ENCODE data around the gene GCSAM.
"Not testable (repeated sequence)": the region's sequence is repeated elsewhere in the genome, so short reads cannot be mapped to it uniquely, and the experiment has no call there.

GCSAM gene

GRCh38 chr3:112078125-112079083, 54.6 kb downstream of the GCSAM start:
- no peaks in the 10 kb centered on the region for H3K36me3 ChIP-seq (ENCODE audit: control insufficient read depth in 5 of 5, insufficient read depth in 5 of 5, low read length in 5 of 5)
- no peaks in the 10 kb centered on the region for H3K9me3 ChIP-seq (ENCODE audit: control insufficient read depth in 5 of 5, low read length in 5 of 5)
- H3K4me1 ChIP-seq (ENCODE audit: control insufficient read depth in 5 of 5, insufficient read depth in 5 of 5, low read length in 5 of 5) = no peaks in the 10 kb centered on the region
- no peak overlapping the region for H3K9ac ChIP-seq (ENCODE audit: low read length in 5 of 5)
- no peak overlapping the region for H3K4me3 ChIP-seq (ENCODE audit: low read depth in 1 of 5, low read length in 5 of 5)
- no peak overlapping the region for H3K27ac ChIP-seq (ENCODE audit: low read depth, low read length)
- peaks cover 0 to 7% (median 0%) of the 10 kb centered on the region in 5 donors for H3K27me3 ChIP-seq (ENCODE audit: control insufficient read depth in 5 of 5, insufficient read depth in 4 of 5, low read length in 5 of 5)

- Histone ChIP-seq H3K9ac (ENCODE audit: low read length in 5 of 5) (no peak overlapping the region), H3K4me3 (ENCODE audit: low read depth in 1 of 5, low read length in 5 of 5) (no peak overlapping the region), H3K9me3 (ENCODE audit: control insufficient read depth in 5 of 5, low read length in 5 of 5) (no peaks in the 10 kb centered on the region)
These were observed 58.2 kb downstream of the GCSAM start for GRCh38 chr3:112074616-112075497.

GRCh38 chr3:112074006-112074405, 59.0 kb downstream of the GCSAM start:
- no peaks in the 10 kb centered on the region for H3K9me3 ChIP-seq (ENCODE audit: control insufficient read depth in 5 of 5, low read length in 5 of 5)
- H3K27me3 ChIP-seq (ENCODE audit: control insufficient read depth in 5 of 5, insufficient read depth in 4 of 5, low read length in 5 of 5) = peaks cover 0 to 7% (median 0%) of the 10 kb centered on the region in 5 donors
- no peak overlapping the region for H3K9ac ChIP-seq (ENCODE audit: low read length in 5 of 5)
- H3K36me3 ChIP-seq (ENCODE audit: control insufficient read depth in 5 of 5, insufficient read depth in 5 of 5, low read length in 5 of 5) = no peaks in the 10 kb centered on the region
- H3K27ac ChIP-seq (ENCODE audit: low read depth, low read length) = no peak overlapping the region
- H3K4me1 ChIP-seq (ENCODE audit: control insufficient read depth in 5 of 5, insufficient read depth in 5 of 5, low read length in 5 of 5) = no peaks in the 10 kb centered on the region
- no peak overlapping the region for H3K4me3 ChIP-seq (ENCODE audit: low read depth in 1 of 5, low read length in 5 of 5)

More at GRCh38 chr3:112074616-112075497, 58.2 kb downstream of the GCSAM start:
- Histone ChIP-seq H3K27ac (ENCODE audit: low read depth, low read length) (no peak overlapping the region), H3K4me1 (ENCODE audit: control insufficient read depth in 5 of 5, insufficient read depth in 5 of 5, low read length in 5 of 5) (no peaks in the 10 kb centered on the region), H3K27me3 (ENCODE audit: control insufficient read depth in 5 of 5, insufficient read depth in 4 of 5, low read length in 5 of 5) (peaks cover 0 to 7% (median 0%) of the 10 kb centered on the region in 5 donors), H3K36me3 (ENCODE audit: control insufficient read depth in 5 of 5, insufficient read depth in 5 of 5, low read length in 5 of 5) (no peaks in the 10 kb centered on the region)

- not testable (repeated sequence) for H3K9ac ChIP-seq (ENCODE audit: low read length in 5 of 5); H3K27me3 ChIP-seq (ENCODE audit: control insufficient read depth in 5 of 5, insufficient read depth in 4 of 5, low read length in 5 of 5); H3K4me3 ChIP-seq (ENCODE audit: low read depth in 1 of 5, low read length in 5 of 5); H3K27ac ChIP-seq (ENCODE audit: low read depth, low read length); H3K36me3 ChIP-seq (ENCODE audit: control insufficient read depth in 5 of 5, insufficient read depth in 5 of 5, low read length in 5 of 5); H3K9me3 ChIP-seq (ENCODE audit: control insufficient read depth in 5 of 5, low read length in 5 of 5); H3K4me1 ChIP-seq (ENCODE audit: control insufficient read depth in 5 of 5, insufficient read depth in 5 of 5, low read length in 5 of 5)
These were observed 60.5 kb downstream of the GCSAM start for GRCh38 chr3:112072387-112073060.
